Mesothelial cell of epicardium (in vitro differentiated cells): ENCODE data around the gene DENND4A. TPM values are rescaled to one million over a fixed set of nuclear protein-coding genes. Genes with fewer than 3 reads are reported as not detected.

Experiments
- DNase-seq, 2 experiments: peaks; one replicate each; pipeline ENCODE4 v3.0.0; 2021; ENCODE audit warnings: low spot score in 2 of 2; ENCODE audit not compliant: unreplicated experiment in 2 of 2
- H3K27ac Mint-ChIP-seq: 2 replicates; pipeline ENCODE4 v1.8.0; 2021; ENCODE audit warnings: mixed read lengths
- H3K27me3 Mint-ChIP-seq: 2 replicates; pipeline ENCODE4 v1.8.0; 2021; ENCODE audit warnings: low read depth, mixed read lengths
- H3K36me3 Mint-ChIP-seq: 2 replicates; pipeline ENCODE4 v1.8.0; 2021; ENCODE audit warnings: mixed read lengths
- H3K4me1 Mint-ChIP-seq: 2 replicates; pipeline ENCODE4 v1.8.0; 2021; ENCODE audit warnings: mixed read lengths
- H3K4me3 Mint-ChIP-seq: 2 replicates; pipeline ENCODE4 v1.8.0; 2021; ENCODE audit warnings: mild to moderate bottlenecking, moderate library complexity, mixed read lengths
- H3K9me3 Mint-ChIP-seq: 2 replicates; pipeline ENCODE4 v1.8.0; 2021; ENCODE audit warnings: mixed read lengths
- microRNA-seq: library from miRNA; unstranded; fragments of <30 nt; microRNA quantifications from one replicate; pipeline ENCODE4 v1.2.0, GENCODE V29; 2021; ENCODE audit warnings: inconsistent platforms, mixed read lengths
- total RNA-seq: library from RNA; stranded (reverse); gene quantifications from 3 replicates; pipeline ENCODE4 v1.2.1, GENCODE V29; 2021
- TF ChIP-seq, protein P1 (sequence below): fragments of 200-600 bp; sonication (generic); IDR thresholded peaks from one replicate; pipeline ENCODE4 v1.5.0; 2021; ENCODE audit warnings: antibody characterized with exemption; ENCODE audit not compliant: unreplicated experiment

Gene DENND4A
- total RNA-seq, 1 donor from 2014 or later: 23.3 TPM

DNA sequence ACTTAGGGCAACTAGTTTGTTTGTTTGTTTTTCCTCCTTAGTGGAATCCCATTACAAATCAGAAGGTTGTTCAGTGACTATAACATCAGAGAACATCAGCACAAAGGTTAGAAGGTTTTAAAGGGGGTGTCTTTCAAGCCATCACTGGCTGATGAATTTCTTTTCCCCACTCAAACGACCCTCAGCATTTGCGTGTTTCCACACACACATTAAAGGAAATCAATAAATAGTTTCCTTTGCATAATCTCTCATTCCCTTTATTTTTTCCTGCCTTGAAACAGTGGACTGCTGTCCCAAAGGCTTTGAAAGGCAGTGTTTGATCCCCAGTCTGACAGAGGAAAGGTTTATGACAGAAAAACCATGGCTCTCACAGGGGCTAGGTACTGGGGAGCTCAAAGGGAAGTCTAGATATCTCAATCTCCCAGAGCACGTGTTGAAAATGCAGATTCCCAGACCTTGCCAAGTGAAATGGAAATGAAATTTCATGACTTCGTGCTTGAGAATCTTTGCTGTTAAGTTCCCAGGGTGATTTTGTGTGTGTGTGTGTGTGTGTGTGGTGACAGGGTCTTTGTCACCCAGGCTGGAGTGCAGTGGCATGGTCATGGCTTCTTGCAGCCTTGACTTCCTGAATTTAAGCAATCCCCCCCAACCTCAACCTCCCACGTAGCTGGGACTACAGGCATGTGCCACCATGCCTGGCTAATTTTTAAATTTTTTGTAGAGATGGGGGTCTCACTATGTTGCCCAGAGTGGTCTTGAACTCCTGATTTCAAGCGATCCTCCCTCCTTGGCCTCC lies 178.9 kb downstream of the DENND4A start:
- Mint-ChIP-seq H3K4me3 (no peak overlapping the region), H3K27me3 (no peaks in the 10 kb centered on the region), H3K4me1 (peaks cover 23% of the 10 kb centered on the region), H3K36me3 (peaks cover 3% of the 10 kb centered on the region), H3K9me3 (peaks cover 9% of the 10 kb centered on the region), H3K27ac (no peak overlapping the region)
- TF ChIP-seq, protein P1, sequence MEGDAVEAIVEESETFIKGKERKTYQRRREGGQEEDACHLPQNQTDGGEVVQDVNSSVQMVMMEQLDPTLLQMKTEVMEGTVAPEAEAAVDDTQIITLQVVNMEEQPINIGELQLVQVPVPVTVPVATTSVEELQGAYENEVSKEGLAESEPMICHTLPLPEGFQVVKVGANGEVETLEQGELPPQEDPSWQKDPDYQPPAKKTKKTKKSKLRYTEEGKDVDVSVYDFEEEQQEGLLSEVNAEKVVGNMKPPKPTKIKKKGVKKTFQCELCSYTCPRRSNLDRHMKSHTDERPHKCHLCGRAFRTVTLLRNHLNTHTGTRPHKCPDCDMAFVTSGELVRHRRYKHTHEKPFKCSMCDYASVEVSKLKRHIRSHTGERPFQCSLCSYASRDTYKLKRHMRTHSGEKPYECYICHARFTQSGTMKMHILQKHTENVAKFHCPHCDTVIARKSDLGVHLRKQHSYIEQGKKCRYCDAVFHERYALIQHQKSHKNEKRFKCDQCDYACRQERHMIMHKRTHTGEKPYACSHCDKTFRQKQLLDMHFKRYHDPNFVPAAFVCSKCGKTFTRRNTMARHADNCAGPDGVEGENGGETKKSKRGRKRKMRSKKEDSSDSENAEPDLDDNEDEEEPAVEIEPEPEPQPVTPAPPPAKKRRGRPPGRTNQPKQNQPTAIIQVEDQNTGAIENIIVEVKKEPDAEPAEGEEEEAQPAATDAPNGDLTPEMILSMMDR: no peak
- DNase-seq: no peak

DNA sequence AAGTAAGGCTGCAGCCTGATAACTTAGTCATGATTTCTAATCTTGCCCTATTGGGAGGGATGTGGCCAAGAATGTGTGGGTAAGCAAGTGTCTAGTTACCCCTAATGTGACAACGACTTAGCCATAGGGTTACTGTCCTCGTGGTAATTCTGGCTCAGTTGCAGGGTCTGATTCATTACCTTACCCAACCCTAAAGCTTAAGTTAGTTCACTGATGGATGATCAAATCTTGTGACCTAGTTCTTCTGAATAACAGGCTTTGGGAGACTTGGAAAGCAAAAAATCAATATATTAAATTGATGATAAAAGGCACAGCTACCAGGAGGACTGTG lies 179.5 kb downstream of the DENND4A start:
- peaks cover 9% of the 10 kb centered on the region for H3K9me3 Mint-ChIP-seq
- H3K36me3 Mint-ChIP-seq: peaks cover 3% of the 10 kb centered on the region
- H3K4me3 Mint-ChIP-seq: no peak overlapping the region

DNA sequence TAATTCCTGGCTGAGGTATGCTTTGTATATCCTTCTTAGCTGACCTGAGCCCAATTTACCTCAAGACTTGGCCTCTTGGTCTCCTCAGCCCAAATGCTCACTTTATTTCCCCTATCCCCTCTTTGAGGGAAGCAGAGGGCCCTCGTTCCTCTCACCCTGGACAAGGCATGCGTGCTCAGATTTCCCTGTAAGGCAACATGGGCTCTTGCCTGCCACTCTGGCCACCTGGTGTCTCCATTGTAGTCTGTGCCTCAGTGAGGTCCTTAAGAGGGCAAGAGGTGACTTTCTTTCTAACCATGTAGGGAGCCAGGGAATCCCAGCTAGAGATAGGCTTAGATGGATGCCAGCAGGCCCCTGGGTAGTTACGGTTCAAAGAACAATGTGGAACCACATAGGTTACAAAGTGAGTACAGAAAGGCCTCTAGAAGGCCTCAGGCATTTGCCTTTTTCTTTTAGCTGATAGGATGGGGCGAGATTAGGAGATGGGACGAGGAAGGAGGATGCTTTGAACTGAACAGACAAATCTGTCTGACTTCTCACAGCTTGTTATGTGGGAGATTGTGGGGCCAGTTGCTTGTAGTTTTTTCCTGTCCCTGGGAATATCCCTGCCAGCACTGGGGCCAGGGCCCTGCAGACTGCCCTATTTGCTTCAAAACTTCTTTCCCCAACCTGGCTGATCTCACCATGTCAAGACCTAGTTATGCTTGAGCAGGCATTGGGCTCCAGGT lies 180.0 kb downstream of the DENND4A start:
- TF ChIP-seq, protein P1: no peak
- Mint-ChIP-seq H3K9me3 (peaks cover 5% of the 10 kb centered on the region), H3K4me1 (peaks cover 23% of the 10 kb centered on the region), H3K27ac (peak overlapping the region; percentile 98), H3K4me3 (peak overlapping the region; percentile 93), H3K36me3 (peaks cover 3% of the 10 kb centered on the region), H3K27me3 (no peaks in the 10 kb centered on the region)
- DNase-seq: no peak

More for the DNA sequence above, 179.5 kb downstream of the DENND4A start:
- no peak for DNase-seq
- H3K27me3 Mint-ChIP-seq: no peaks in the 10 kb centered on the region
- TF ChIP-seq, protein P1: no peak
- H3K27ac Mint-ChIP-seq: peak overlapping the region; percentile 98
- peaks cover 23% of the 10 kb centered on the region for H3K4me1 Mint-ChIP-seq

DNA sequence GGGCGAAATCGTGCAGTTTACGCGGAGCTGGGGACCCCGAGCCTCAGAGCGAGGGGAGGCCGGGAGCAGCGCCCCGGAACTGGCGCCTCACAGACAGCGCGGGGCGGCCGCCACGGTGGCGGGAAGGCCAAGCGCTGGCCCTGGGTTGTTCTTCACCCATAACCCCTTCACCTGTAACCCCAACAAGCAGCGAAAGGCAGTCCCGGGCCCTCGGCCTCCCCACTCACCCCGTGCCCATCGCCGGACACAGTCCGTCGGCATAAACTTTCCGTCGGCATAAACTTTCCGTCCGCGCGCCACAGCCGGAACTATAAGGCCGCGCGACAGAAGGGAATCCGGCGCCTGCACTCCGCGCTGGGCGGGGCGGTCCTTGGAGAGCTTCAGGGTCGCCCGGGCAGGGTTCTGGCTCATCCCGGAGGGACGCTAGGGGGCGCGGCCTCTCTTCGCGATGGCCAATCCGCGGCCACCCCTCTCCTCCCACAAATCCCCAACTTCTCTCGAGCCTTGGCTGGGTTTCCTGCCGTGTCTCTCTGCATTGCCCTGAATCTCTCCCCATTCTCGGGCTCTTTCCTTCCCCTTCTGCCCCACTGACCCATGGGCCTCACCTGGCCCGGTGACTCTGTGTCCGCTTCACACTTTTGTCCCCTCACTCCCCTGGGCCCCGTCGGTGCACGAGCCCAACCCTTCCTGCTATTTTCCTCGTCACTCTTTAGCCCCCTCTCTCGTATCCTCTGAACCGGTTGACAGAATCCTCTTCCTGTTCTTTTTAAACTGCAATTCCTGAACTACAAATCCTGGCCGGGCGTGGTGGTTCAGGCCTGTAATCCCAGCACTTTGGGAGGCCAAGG lies 181.0 kb downstream of the DENND4A start, which contains the start of gene INTS14:
INTS14 (minus strand) TSS at position 261 of the 848 bp plus-strand sequence. CDS start 3,751 bp downstream, outside the sequence.
- peak within 1 kb of the TSS; percentile 98 for H3K27ac Mint-ChIP-seq
- peak; percentile 95 to 98 for DNase-seq
- peak within 1 kb of the TSS; percentile 93 for H3K4me3 Mint-ChIP-seq
- H3K9me3 Mint-ChIP-seq: no peaks in the 10 kb centered on the region
- no peaks in the 10 kb centered on the region for H3K27me3 Mint-ChIP-seq
- peaks cover 3% of the 10 kb centered on the region for H3K36me3 Mint-ChIP-seq
- TF ChIP-seq, protein P1: peak; percentile 77
- peaks cover 23% of the 10 kb centered on the region for H3K4me1 Mint-ChIP-seq

Small RNA genes lying within 50 kb of the gene (microRNA-seq; reads per million reads assigned to microRNA genes)
- not detected for gene MIR4511

Other genes starting within 250 kb of the DENND4A start
- 49.0 to 50.8 TPM (median 49.0 TPM) in 3 replicates for gene INTS14, start 181.2 kb downstream of the DENND4A start, total RNA-seq
- gene SLC24A1, start 170.4 kb downstream of the DENND4A start, total RNA-seq: 21.9 to 24.6 TPM (median 22.8 TPM) in 3 replicates
- 197 to 213 TPM (median 204 TPM) in 3 replicates for gene RAB11A, start 77.2 kb upstream of the DENND4A start, total RNA-seq